ENCODE measurements around the gene TMEM217. TPM values are rescaled to one million over a fixed set of nuclear protein-coding genes. Genes with fewer than 3 reads are reported as not detected.

TMEM217 gene
- total RNA-seq, 1 experiment from 2014 or later, result 2.4 TPM

DNA sequence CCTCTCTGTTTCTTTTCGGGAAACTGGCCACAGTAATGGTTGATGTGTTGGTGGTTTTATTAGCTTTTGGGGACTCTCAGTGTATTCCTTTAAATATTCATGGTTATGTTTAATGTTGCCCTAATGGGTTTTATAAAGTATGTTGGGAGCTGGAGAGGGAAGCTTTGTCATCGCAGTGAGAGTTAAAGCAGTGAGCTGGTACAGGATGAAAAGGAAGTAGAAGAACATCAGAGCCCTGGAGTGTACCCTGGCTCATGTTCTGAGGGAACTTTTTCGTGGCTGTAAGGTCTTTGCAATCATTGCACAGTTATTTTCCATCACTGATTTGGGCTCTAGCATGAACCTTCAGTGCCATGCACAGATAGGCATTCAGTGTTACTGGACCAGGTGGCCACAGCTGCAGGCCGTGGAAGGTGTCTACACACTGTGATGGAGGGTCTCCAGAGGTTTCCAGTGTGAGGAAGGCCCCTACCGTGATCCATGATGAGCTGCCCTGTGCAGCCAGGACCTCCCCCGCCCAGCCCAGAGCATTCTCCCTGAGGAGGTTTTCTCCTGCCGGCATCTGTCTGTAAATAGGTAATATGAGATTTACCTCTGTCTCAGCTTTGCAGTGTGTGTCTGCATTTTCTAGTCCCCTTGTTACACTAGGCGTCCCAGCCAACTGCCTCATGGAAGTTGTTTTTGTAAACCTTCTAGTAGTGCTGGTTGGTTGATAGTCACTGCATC lies 22.4 kb upstream of the TMEM217 start:
- no peak for DNase-seq
- ATAC-seq, result no peak
- no peak for TF ChIP-seq EZH2 (IDR thresholded peaks at IDR 0.05; ENCODE audit: low read length, unreplicated experiment)
- TF ChIP-seq EZH2phosphoT487 (IDR thresholded peaks at IDR 0.05; ENCODE audit: borderline replicate concordance, low read length), result no peak
- TF ChIP-seq, protein P1, sequence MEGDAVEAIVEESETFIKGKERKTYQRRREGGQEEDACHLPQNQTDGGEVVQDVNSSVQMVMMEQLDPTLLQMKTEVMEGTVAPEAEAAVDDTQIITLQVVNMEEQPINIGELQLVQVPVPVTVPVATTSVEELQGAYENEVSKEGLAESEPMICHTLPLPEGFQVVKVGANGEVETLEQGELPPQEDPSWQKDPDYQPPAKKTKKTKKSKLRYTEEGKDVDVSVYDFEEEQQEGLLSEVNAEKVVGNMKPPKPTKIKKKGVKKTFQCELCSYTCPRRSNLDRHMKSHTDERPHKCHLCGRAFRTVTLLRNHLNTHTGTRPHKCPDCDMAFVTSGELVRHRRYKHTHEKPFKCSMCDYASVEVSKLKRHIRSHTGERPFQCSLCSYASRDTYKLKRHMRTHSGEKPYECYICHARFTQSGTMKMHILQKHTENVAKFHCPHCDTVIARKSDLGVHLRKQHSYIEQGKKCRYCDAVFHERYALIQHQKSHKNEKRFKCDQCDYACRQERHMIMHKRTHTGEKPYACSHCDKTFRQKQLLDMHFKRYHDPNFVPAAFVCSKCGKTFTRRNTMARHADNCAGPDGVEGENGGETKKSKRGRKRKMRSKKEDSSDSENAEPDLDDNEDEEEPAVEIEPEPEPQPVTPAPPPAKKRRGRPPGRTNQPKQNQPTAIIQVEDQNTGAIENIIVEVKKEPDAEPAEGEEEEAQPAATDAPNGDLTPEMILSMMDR (conservative IDR thresholded peaks at IDR 0.05; ENCODE audit: low read depth, low read length), result no peak
- H3K9ac ChIP-seq (ENCODE audit: low read length), result no peak overlapping the region
- H3K79me2 ChIP-seq (ENCODE audit: low read length), result peaks cover 4% of the 10 kb centered on the region; the same call in 1 of the 2 replicates
- no peaks in the 10 kb centered on the region for H3K9me2 ChIP-seq (replicated peaks; ENCODE audit: low read length)
- H3K27ac ChIP-seq (ENCODE audit: low read length), result no peak overlapping the region
- H3K4me2 ChIP-seq (ENCODE audit: low read length), result no peak overlapping the region
- ChIA-PET POLR2A (ENCODE audit: unreplicated experiment) (no interaction called here), CTCF (no interaction called here)
- peaks cover 31% of the 10 kb centered on the region for H3K36me3 ChIP-seq (ENCODE audit: low read depth, low read length)
- H3F3A ChIP-seq (ENCODE audit: low read length, unreplicated experiment), result no peaks in the 10 kb centered on the region
- no peaks in the 10 kb centered on the region for H3K4me1 ChIP-seq (ENCODE audit: insufficient read depth, low read length)
- H3K9me3 ChIP-seq (ENCODE audit: low read length), result no peaks in the 10 kb centered on the region
- no peak overlapping the region for H2AFZ ChIP-seq (ENCODE audit: low read length)
- H3K4me3 ChIP-seq (ENCODE audit: low read length), result no peak overlapping the region
- no TSS peak for BruUV-seq (replicated peaks)
- H3K27me3 ChIP-seq (ENCODE audit: low read length), result no peaks in the 10 kb centered on the region
- no peaks in the 10 kb centered on the region for H4K20me1 ChIP-seq (ENCODE audit: low read length)
- intact Hi-C loops (cut with micrococcal nuclease), result no loop called here

DNA sequence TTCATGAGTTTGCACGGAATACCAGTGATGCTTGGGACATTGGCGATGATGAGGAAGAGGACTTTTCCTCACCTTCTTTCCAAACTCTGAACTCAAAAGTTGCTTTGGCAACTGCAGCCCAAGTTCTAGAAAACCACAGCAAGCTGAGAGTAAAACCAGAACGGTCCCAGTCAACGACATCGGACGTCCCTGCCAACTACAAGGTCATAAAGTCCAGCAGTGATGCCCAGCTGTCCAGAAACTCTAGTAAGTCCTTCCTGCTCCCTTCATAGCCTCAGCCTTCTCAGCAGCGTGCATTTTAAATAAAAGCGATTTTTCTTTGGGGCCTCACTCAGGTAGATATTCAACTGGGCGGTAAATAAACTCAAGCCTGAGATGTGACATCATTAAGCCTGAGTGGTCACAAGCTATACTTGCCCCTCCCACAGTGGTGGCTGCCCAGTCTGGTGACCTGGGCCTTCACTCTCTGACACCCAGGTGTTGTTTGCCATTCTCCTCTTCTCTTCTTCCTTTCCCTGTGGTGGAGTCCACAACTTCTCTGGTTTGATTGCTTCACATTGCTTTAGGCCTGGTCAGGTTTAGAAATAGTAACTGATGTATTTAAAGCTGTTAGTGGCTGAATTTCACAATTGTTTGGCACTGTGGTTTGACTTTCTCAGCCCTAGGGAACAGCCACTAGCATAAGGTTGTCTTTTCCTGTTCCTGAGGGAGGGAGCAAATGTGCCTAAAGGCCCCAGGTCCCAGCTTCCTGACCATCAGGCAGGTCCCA lies 21.6 kb upstream of the TMEM217 start:
- H2AFZ ChIP-seq (ENCODE audit: low read length), result no peak overlapping the region
- H3K9ac ChIP-seq (ENCODE audit: low read length), result no peak overlapping the region
- H3F3A ChIP-seq (ENCODE audit: low read length, unreplicated experiment), result no peaks in the 10 kb centered on the region
- CTCF ChIA-PET, result no interaction called here
- POLR2A ChIA-PET (ENCODE audit: unreplicated experiment), result no interaction called here
- no peak overlapping the region for H3K4me3 ChIP-seq (ENCODE audit: low read length)
- no peaks in the 10 kb centered on the region for H3K27me3 ChIP-seq (ENCODE audit: low read length)
- intact Hi-C loops (cut with micrococcal nuclease), result no loop called here
- no peaks in the 10 kb centered on the region for H3K4me1 ChIP-seq (ENCODE audit: insufficient read depth, low read length)
- H3K79me2 ChIP-seq (ENCODE audit: low read length), result peaks cover 8% of the 10 kb centered on the region; the same call in 1 of the 2 replicates
- no peaks in the 10 kb centered on the region for H3K9me2 ChIP-seq (replicated peaks; ENCODE audit: low read length)
- no peak overlapping the region for H3K4me2 ChIP-seq (ENCODE audit: low read length)
- ATAC-seq (no peak), DNase-seq (no peak)
- no peaks in the 10 kb centered on the region for H4K20me1 ChIP-seq (ENCODE audit: low read length)
- H3K36me3 ChIP-seq (ENCODE audit: low read depth, low read length), result peaks cover 26% of the 10 kb centered on the region
- no peak overlapping the region for H3K27ac ChIP-seq (ENCODE audit: low read length)
- TF ChIP-seq EZH2 (IDR thresholded peaks at IDR 0.05; ENCODE audit: low read length, unreplicated experiment) (no peak), EZH2phosphoT487 (IDR thresholded peaks at IDR 0.05; ENCODE audit: borderline replicate concordance, low read length) (no peak)
- TF ChIP-seq, protein P1 (conservative IDR thresholded peaks at IDR 0.05; ENCODE audit: low read depth, low read length), result no peak
- BruUV-seq (replicated peaks), result no TSS peak
- H3K9me3 ChIP-seq (ENCODE audit: low read length), result no peaks in the 10 kb centered on the region

DNA sequence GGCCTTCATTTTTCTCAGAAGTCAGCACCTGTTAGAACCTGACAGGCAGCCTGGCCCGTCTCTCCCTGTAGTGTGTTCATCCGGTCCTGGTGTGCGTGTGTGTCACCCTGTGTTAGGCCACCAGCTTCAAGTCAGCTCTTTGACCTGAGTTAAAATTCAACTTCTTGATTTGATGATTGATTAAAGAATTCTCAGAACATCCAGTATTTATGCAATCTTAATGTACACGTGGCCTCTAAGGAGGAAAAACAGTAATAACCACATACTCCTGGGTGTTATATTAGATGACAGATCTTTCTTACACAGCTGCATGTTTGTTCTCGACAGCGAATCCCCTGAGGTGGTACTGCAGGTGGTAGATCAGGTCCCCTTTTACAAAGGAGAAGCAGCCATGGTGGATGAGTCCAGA lies 19.1 kb upstream of the TMEM217 start:
- Histone ChIP-seq H3K27ac (ENCODE audit: low read length) (no peak overlapping the region), H3K4me3 (ENCODE audit: low read length) (no peak overlapping the region), H3K4me1 (ENCODE audit: insufficient read depth, low read length) (no peaks in the 10 kb centered on the region), H3F3A (ENCODE audit: low read length, unreplicated experiment) (no peaks in the 10 kb centered on the region), H3K4me2 (ENCODE audit: low read length) (no peak overlapping the region), H4K20me1 (ENCODE audit: low read length) (no peaks in the 10 kb centered on the region), H3K9ac (ENCODE audit: low read length) (no peak overlapping the region), H3K9me3 (ENCODE audit: low read length) (no peaks in the 10 kb centered on the region), H3K27me3 (ENCODE audit: low read length) (no peaks in the 10 kb centered on the region), H3K79me2 (ENCODE audit: low read length) (peaks cover 12% of the 10 kb centered on the region; the same call in 1 of the 2 replicates), H3K36me3 (ENCODE audit: low read depth, low read length) (peaks cover 9% of the 10 kb centered on the region; the same call in 1 of the 2 replicates), H2AFZ (ENCODE audit: low read length) (no peak overlapping the region), H3K9me2 (replicated peaks; ENCODE audit: low read length) (no peaks in the 10 kb centered on the region)
- intact Hi-C loops (cut with micrococcal nuclease), result no loop called here
- BruUV-seq (replicated peaks), result no TSS peak
- POLR2A ChIA-PET (ENCODE audit: unreplicated experiment), result no interaction called here
- CTCF ChIA-PET, result no interaction called here
- DNase-seq, result no peak
- TF ChIP-seq EZH2 (IDR thresholded peaks at IDR 0.05; ENCODE audit: low read length, unreplicated experiment) (no peak), EZH2phosphoT487 (IDR thresholded peaks at IDR 0.05; ENCODE audit: borderline replicate concordance, low read length) (no peak)
- TF ChIP-seq, protein P1 (conservative IDR thresholded peaks at IDR 0.05; ENCODE audit: low read depth, low read length), result no peak
- ATAC-seq, result no peak
